HG03039 (cell line): ENCODE data around the gene CCNG2.

Experiments
- ATAC-seq: cut with Tn5 transposase; IDR thresholded peaks from one replicate; pipeline ENCODE4 v1.9.1; 2021; ENCODE audit warnings: mild to moderate bottlenecking, moderate library complexity; ENCODE audit not compliant: unreplicated experiment

The CCNG2 gene

DNA sequence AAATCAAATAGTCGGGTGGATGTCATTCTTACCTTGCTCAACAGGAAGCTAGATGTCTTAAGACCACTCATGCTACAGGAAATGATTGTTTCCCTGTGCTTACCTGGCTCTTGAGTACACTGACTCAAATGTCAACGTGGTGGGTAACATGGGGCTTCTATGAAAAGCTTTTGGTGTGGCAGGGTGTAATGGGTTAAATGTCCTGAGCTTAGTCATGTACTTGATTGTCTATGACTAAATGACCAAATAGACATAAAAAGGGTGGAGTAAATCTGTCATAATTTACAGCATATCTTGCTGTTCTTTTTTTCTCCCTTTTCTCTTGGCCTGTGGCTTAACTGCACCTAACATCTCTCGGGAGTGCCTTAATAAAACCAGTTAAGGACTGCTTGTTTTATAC is 44.9 kb downstream of the CCNG2 start:
- no peak for ATAC-seq

GRCh38 chr4:77202491-77202890 is 45.5 kb downstream of the CCNG2 start:
- no peak for ATAC-seq

GRCh38 chr4:77203380-77204197 is 46.6 kb downstream of the CCNG2 start:
- peak; percentile 52 for ATAC-seq

DNA sequence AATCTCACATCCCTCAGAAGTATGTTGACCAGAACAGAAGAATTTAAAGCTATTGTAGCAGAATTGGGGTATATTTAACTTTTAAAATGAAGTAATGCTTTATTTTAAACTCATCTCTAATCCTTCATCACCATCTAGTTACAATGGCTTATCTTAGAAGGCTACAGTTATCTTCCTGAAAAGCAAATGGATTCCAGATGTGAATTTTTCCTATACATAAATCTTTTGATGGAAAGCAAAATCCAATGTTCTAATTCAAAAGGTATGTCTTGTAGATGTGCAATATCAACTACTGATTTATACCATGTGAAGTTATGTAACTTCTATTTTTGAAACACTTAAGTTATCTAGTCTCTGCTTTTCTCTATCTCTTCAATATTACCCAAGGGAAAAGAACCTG is 47.6 kb downstream of the CCNG2 start:
- ATAC-seq = no peak

GRCh38 chr4:77209012-77209411 is 52.0 kb downstream of the CCNG2 start:
- ATAC-seq = no peak

GRCh38 chr4:77209936-77210335 is 52.9 kb downstream of the CCNG2 start:
- no peak for ATAC-seq

DNA sequence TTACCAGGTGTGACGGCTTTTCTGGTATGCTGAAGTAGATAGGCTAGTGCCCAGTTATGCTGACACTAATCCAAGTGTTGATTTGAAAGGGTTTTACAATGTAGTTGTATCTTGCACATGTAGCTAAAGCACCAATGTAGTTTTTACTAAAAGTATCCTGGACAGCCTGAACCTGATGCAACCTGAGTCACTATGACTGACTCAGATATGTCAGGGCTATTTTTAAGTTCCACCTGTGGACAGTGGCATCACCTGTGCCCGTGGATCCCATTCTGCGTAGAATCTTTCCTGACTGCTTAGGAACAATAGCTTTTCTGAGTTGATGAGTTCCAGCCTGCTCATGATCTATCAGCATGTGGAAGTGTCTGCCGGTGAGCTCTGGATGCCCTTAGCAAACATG is 58.1 kb downstream of the CCNG2 start:
- no peak for ATAC-seq

- ATAC-seq = no peak
Measured at GRCh38 chr4:77217526-77217925, 60.5 kb downstream of the CCNG2 start.

- ATAC-seq = no peak
Measured at GRCh38 chr4:77219266-77219665, 62.3 kb downstream of the CCNG2 start.
